HepG2 (cell line): ENCODE results near the gene TIMM10. TPM values are rescaled to one million over a fixed set of nuclear protein-coding genes. Genes with fewer than 3 reads are reported as not detected.

ENCODE experiments used
- ASH2L ChIP-seq: fragments of 300-600, 200-600 bp; sonication (generic); IDR thresholded peaks from 2 replicates; pipeline ENCODE4 v1.7.0; 2017; ENCODE audit warnings: low read depth, mild to moderate bottlenecking, moderate library complexity, mixed read lengths, low read length; ENCODE audit not compliant: insufficient read length
- GPN1 ChIP-seq: sonication (generic); formaldehyde crosslinking; IDR thresholded peaks from 2 replicates; pipeline ENCODE4 v1.5.1; 2020; ENCODE audit warnings: missing genetic modification reagents, borderline replicate concordance
- HNF1B ChIP-seq: sonication (generic); formaldehyde crosslinking; IDR thresholded peaks from 2 replicates; pipeline ENCODE4 v1.5.1; 2020; ENCODE audit warnings: mild to moderate bottlenecking, moderate library complexity, missing genetic modification reagents
- IRF9 ChIP-seq: sonication (generic); formaldehyde crosslinking; IDR thresholded peaks from 2 replicates; pipeline ENCODE4 v1.8.0; 2022; ENCODE audit warnings: missing genetic modification reagents, mild to moderate bottlenecking, borderline replicate concordance
- IRX3 ChIP-seq: sonication (generic); formaldehyde crosslinking; IDR thresholded peaks from 2 replicates; pipeline ENCODE4 v1.8.1; 2023; ENCODE audit warnings: mild to moderate bottlenecking, low read depth, missing genetic modification reagents, borderline replicate concordance
- REL ChIP-seq: sonication (generic); formaldehyde crosslinking; conservative IDR thresholded peaks from 2 replicates; pipeline ENCODE4 v1.8.0; 2022; ENCODE audit warnings: mild to moderate bottlenecking, missing genetic modification reagents, moderate library complexity
- THAP11 ChIP-seq: IDR thresholded peaks from 2 replicates; pipeline ENCODE4 v1.6.1; 2016; ENCODE audit warnings: missing biosample characterization, missing genetic modification reagents
- THAP9 ChIP-seq: sonication (generic); formaldehyde crosslinking; IDR thresholded peaks from 2 replicates; pipeline ENCODE4; 2020; ENCODE audit warnings: missing genetic modification reagents, mild to moderate bottlenecking, borderline replicate concordance
- ZBED4 ChIP-seq: sonication (generic); formaldehyde crosslinking; IDR thresholded peaks from 2 replicates; pipeline ENCODE4 v1.4.0; 2020; ENCODE audit warnings: missing genetic modification reagents, borderline replicate concordance
- ZBTB26 ChIP-seq: IDR thresholded peaks from 2 replicates; pipeline ENCODE4 v1.6.1; 2016; ENCODE audit warnings: missing compliant biosample characterization, missing genetic modification reagents, borderline replicate concordance
- ZFP36 ChIP-seq: fragments of 150-350 bp; IDR thresholded peaks from 2 replicates; pipeline ENCODE4 v1.6.1; 2018; ENCODE audit warnings: borderline replicate concordance, low read length, low read depth; ENCODE audit not compliant: partially characterized antibody
- ZNF557 ChIP-seq: sonication (generic); formaldehyde crosslinking; IDR thresholded peaks from 2 replicates; pipeline ENCODE4 v1.4.0; 2020; ENCODE audit warnings: missing genetic modification reagents
- ZNF773 ChIP-seq: sonication (generic); formaldehyde crosslinking; IDR thresholded peaks from 2 replicates; pipeline ENCODE4 v1.4.0; 2020; ENCODE audit warnings: missing genetic modification reagents, borderline replicate concordance
- ZSCAN9 ChIP-seq: IDR thresholded peaks from 2 replicates; pipeline ENCODE4 v1.6.1; 2016; ENCODE audit warnings: borderline replicate concordance
- polyA plus RNA-seq, 8 experiments: library from polyadenylated mRNA; depleted of rRNA in 3 of 8; stranded (reverse) in 7 of 8; unstranded in 1 of 8; fragments of >200 nt; fragmentation: Illumina TruSeq in 4 of 8; extraction: Trizol in 4 of 8; gene quantifications; 2 replicates each; pipeline versions ENCODE4 v1.2.1 to v1.2.3, GENCODE V29; 2011 to 2016; ENCODE audit warnings: low read depth in 4 of 8, missing spikeins in 1 of 8, mixed read lengths in 1 of 8; ENCODE audit not compliant: insufficient read depth in 1 of 8
- total RNA-seq, 5 experiments: library from RNA; depleted of rRNA; stranded (reverse); fragments of >200 nt; fragmentation: Illumina TruSeq; extraction: Trizol; gene quantifications; 2 replicates each; pipeline ENCODE4 v1.2.3, GENCODE V29; 2016; ENCODE audit warnings: low read depth in 1 of 5

TIMM10 gene
- total and polyA plus RNA-seq, 2 of the 13 experiments (the other 11 are each of a cell fraction or from before 2014, with no cell fraction given), result 67.8 to 82.2 TPM

GRCh38 chr11:57480409-57481137 is 50.0 kb downstream of the TIMM10 start (continued):
- TF ChIP-seq IRF9 (CRISPR knock-in tag) (no peak), THAP11 (CRISPR knock-in tag) (0 out of 2 replicates have a peak, but pooled peaks have one; percentile 22), ZFP36 (peak; percentile 53), THAP9 (CRISPR knock-in tag) (peak; percentile 60; the same call in 1 of the 2 replicates), ASH2L (no peak), ZBED4 (no peak), ZBTB26 (CRISPR knock-in tag) (no peak; the same call in 1 of the 2 replicates), IRX3 (CRISPR knock-in tag) (no peak), REL (CRISPR knock-in tag) (no peak), GPN1 (no peak), ZNF557 (CRISPR knock-in tag) (no peak), ZSCAN9 (CRISPR knock-in tag) (no peak), HNF1B (CRISPR knock-in tag) (peak; percentile 11; the same call in 1 of the 2 replicates), ZNF773 (no peak)
